ENCODE measurements around the gene RARRES1.

The RARRES1 gene

GRCh38 chr3:158718490-158719170, 13.6 kb downstream of the RARRES1 start (continued):
- no peak for TF ChIP-seq AEBP2 (tag by site-specific recombination; IDR thresholded peaks at IDR 0.05; ENCODE audit: borderline replicate concordance)
- no peak for TF ChIP-seq ZFP3 (tag by site-specific recombination; IDR thresholded peaks at IDR 0.05; ENCODE audit: low read depth)
- TF ChIP-seq ZNF768 (tag by site-specific recombination; IDR thresholded peaks at IDR 0.05) = no peak
- peak; percentile 33; the same call in 1 of the 2 replicates for TF ChIP-seq ZNF629 (tag by site-specific recombination; IDR thresholded peaks at IDR 0.05)
- TF ChIP-seq ZNF473 (tag by site-specific recombination; IDR thresholded peaks at IDR 0.05) = no peak
- TF ChIP-seq ZBTB7A (tag by site-specific recombination; IDR thresholded peaks at IDR 0.05; ENCODE audit: low read depth) = no peak
- TF ChIP-seq ZNF514 (tag by site-specific recombination; IDR thresholded peaks at IDR 0.05) = no peak
- no peak for TF ChIP-seq ZNF423 (tag by site-specific recombination; IDR thresholded peaks at IDR 0.05)
- TF ChIP-seq PRDM10 (tag by site-specific recombination; IDR thresholded peaks at IDR 0.05) = 0 out of 2 replicates have a peak, but pooled peaks have one; percentile 12
- TF ChIP-seq HIC1 (tag by site-specific recombination; IDR thresholded peaks at IDR 0.05) = 0 out of 2 replicates have a peak, but pooled peaks have one; percentile 22
- TF ChIP-seq ZFP37 (tag by site-specific recombination; IDR thresholded peaks at IDR 0.05) = no peak
- TF ChIP-seq ZNF211 (tag by site-specific recombination; IDR thresholded peaks at IDR 0.05; ENCODE audit: low read depth) = no peak
- no peak for TF ChIP-seq ZNF391 (tag by site-specific recombination; IDR thresholded peaks at IDR 0.05; ENCODE audit: borderline replicate concordance, low read depth)
- TF ChIP-seq OSR2 (tag by site-specific recombination; IDR thresholded peaks at IDR 0.05) = no peak
- 0 out of 2 replicates have a peak, but pooled peaks have one; percentile 25 for TF ChIP-seq GFI1B (tag by site-specific recombination; IDR thresholded peaks at IDR 0.05)
- TF ChIP-seq ZNF843 (tag by site-specific recombination; IDR thresholded peaks at IDR 0.05) = no peak
- TF ChIP-seq ZNF335 (tag by site-specific recombination; conservative IDR thresholded peaks at IDR 0.05) = no peak

- ChIA-PET POLR2A (interaction anchor here (0.6 kb wide), 1 partner anchor 16 kb away, joined by 3 read pairs; no protein-coding TSS in a partner anchor), CTCF (interaction anchor here (1.7 kb wide), 1 partner anchor 10 kb away, joined by 5 read pairs; no protein-coding TSS in a partner anchor)
- Histone ChIP-seq H3K36me3 (ENCODE audit: control insufficient read depth in 2 of 2, insufficient read depth in 1 of 2, low read length in 2 of 2) (no peaks in the 10 kb centered on the region), H3K9me3 (ENCODE audit: control insufficient read depth, insufficient read depth, low read depth, low read length) (no peaks in the 10 kb centered on the region), H3K27ac (ENCODE audit: extremely low read depth, low read depth, low read length) (no peak overlapping the region), H3K4me1 (ENCODE audit: control insufficient read depth, insufficient read depth, low read length) (no peaks in the 10 kb centered on the region; the same call in 1 of the 2 replicates), H3K4me3 (ENCODE audit: low read depth, low read length) (no peak overlapping the region)
- TF ChIP-seq ZNF692 (tag by site-specific recombination; IDR thresholded peaks at IDR 0.05) = no peak
- no peak for TF ChIP-seq KLF7 (tag by site-specific recombination; IDR thresholded peaks at IDR 0.05; ENCODE audit: borderline replicate concordance)
- no peak for TF ChIP-seq ZNF510 (tag by site-specific recombination; IDR thresholded peaks at IDR 0.05; ENCODE audit: insufficient replicate concordance)
- TF ChIP-seq ZNF394 (tag by site-specific recombination; IDR thresholded peaks at IDR 0.05; ENCODE audit: borderline replicate concordance) = no peak
- no peak for TF ChIP-seq BCL11B (tag by site-specific recombination; IDR thresholded peaks at IDR 0.05; ENCODE audit: low read depth)
- no peak for TF ChIP-seq ATF2 (tag by site-specific recombination; IDR thresholded peaks at IDR 0.05; ENCODE audit: low read depth)
- TF ChIP-seq ZNF155 (tag by site-specific recombination; IDR thresholded peaks at IDR 0.05) = no peak
Measured at GRCh38 chr3:158717576-158717975, 14.7 kb downstream of the RARRES1 start.
